ENCODE results near the gene MAD1L1.

GRCh38 chr7:2141021-2141410 lies 91.7 kb downstream of the MAD1L1 start:
- TF ChIP-seq CTCF (IDR thresholded peaks at IDR 0.05; ENCODE audit: insufficient read depth, low read depth, low read length): no peak
- no peak for TF ChIP-seq EZH2 (IDR thresholded peaks at IDR 0.05; ENCODE audit: insufficient read depth, low read length)
